H1 (cell line): ENCODE results near the gene TSPAN9. TPM values are rescaled to one million over a fixed set of nuclear protein-coding genes. Genes with fewer than 3 reads are reported as not detected.
A peak's percentile ranks its signal among the peaks of the same experiment; 100 is the strongest.

Experiments
- CTCF ChIA-PET: fragments of 300-600 bp; sonication (Branson Sonifier 250); formaldehyde crosslinking; loops from one replicate; lab custom pipeline; 2021; ENCODE audit not compliant: partially characterized antibody; lab: Charles Lee
- POLR2A ChIA-PET: fragments of 300-600 bp; sonication (Branson Sonifier 250); formaldehyde crosslinking; loops from one replicate; lab custom pipeline; 2021; ENCODE audit warnings: inconsistent platforms; ENCODE audit not compliant: partially characterized antibody; lab: Charles Lee
- DNase-seq, 2 experiments: peaks; one replicate each; pipeline versions ENCODE4 v3.0.0 to v3.0.0-alpha.2; 2010 to 2022; ENCODE audit warnings: low spot score in 2 of 2, low read depth in 1 of 2, mixed read lengths in 1 of 2
- FAIRE-seq: peaks from 2 replicates; lab custom pipeline; 2011; peaks lifted over from hg19 to GRCh38; lab: Jason Lieb, UNC
- H2AFZ ChIP-seq: 2 replicates; pipeline ENCODE4 v1.8.1; 2012; ENCODE audit warnings: low read length, inconsistent platforms
- H2AK5ac ChIP-seq: 2 replicates; pipeline ENCODE4 v1.6.1; 2013; ENCODE audit warnings: low read depth, low read length
- H2BK120ac ChIP-seq: replicated peaks from 2 replicates; pipeline ENCODE3; 2013; ENCODE audit warnings: low read depth, low read length, inconsistent platforms
- H2BK12ac ChIP-seq: 2 replicates; pipeline ENCODE4 v1.6.1; 2013; ENCODE audit warnings: low read depth, low read length
- H2BK15ac ChIP-seq: 2 replicates; pipeline ENCODE4 v1.6.1; 2013; ENCODE audit warnings: low read length
- H2BK20ac ChIP-seq: 2 replicates; pipeline ENCODE4 v1.6.1; 2013; ENCODE audit warnings: low read length
- H2BK5ac ChIP-seq: 2 replicates; pipeline ENCODE4 v1.6.1; 2013; ENCODE audit warnings: low read depth, low read length
- H3K14ac ChIP-seq: 2 replicates; pipeline ENCODE4 v1.6.1; 2013; ENCODE audit warnings: inconsistent platforms; ENCODE audit not compliant: insufficient read length
- H3K18ac ChIP-seq: 2 replicates; pipeline ENCODE4 v1.6.1; 2013; ENCODE audit warnings: low read length; ENCODE audit errors: extremely low read depth
- H3K23ac ChIP-seq: 2 replicates; pipeline ENCODE4 v1.6.1; 2013; ENCODE audit warnings: inconsistent platforms; ENCODE audit not compliant: insufficient read length
- H3K23me2 ChIP-seq: 2 replicates; pipeline ENCODE4 v1.6.1; 2013; ENCODE audit warnings: low read depth, low read length
- H3K27ac ChIP-seq: 2 replicates; pipeline ENCODE4 v1.6.1; 2011; ENCODE audit warnings: low read depth, low read length, inconsistent platforms
- H3K27me3 ChIP-seq, 4 experiments: replicated peaks in 1 of 4; 1 replicate in 1 of 4; 2 replicates in 3 of 4; pipeline versions ENCODE4 v1.6.1 to v1.8.1; 2011 to 2013; ENCODE audit warnings: low read length in 3 of 4, mild to moderate bottlenecking in 3 of 4, inconsistent platforms in 2 of 4, mixed read lengths in 2 of 4, moderate library complexity in 1 of 4; ENCODE audit not compliant: control insufficient read depth in 3 of 4, insufficient read depth in 3 of 4; ENCODE audit errors: extremely low read depth in 1 of 4
- H3K36me3 ChIP-seq, 4 experiments: 2 replicates each; pipeline versions ENCODE4 v1.6.1 to v1.8.1; 2011 to 2013; ENCODE audit warnings: mild to moderate bottlenecking in 4 of 4, low read length in 3 of 4, moderate library complexity in 2 of 4, control low read depth in 1 of 4, inconsistent platforms in 1 of 4; ENCODE audit not compliant: insufficient read depth in 4 of 4, control insufficient read depth in 2 of 4
- H3K4ac ChIP-seq: replicated peaks from 2 replicates; pipeline ENCODE3; 2013; ENCODE audit warnings: low read length, low read depth, mixed read lengths, inconsistent platforms; ENCODE audit not compliant: insufficient read length
- H3K4me1 ChIP-seq, 4 experiments: replicated peaks in 1 of 4; 1 replicate in 1 of 4; 2 replicates in 3 of 4; pipeline versions ENCODE4 v1.6.1 to v1.8.1; 2011 to 2013; ENCODE audit warnings: low read length in 3 of 4, inconsistent platforms in 2 of 4, mixed read lengths in 1 of 4; ENCODE audit not compliant: insufficient read depth in 4 of 4, control insufficient read depth in 3 of 4
- H3K4me2 ChIP-seq, 2 experiments: 2 replicates each; pipeline versions ENCODE4 v1.6.1 to v1.8.1; 2011 to 2013; ENCODE audit warnings: low read depth in 2 of 2, low read length in 2 of 2, control low read depth in 1 of 2, inconsistent platforms in 1 of 2, mild to moderate bottlenecking in 1 of 2; ENCODE audit not compliant: insufficient read depth in 1 of 2
- H3K4me3 ChIP-seq, 4 experiments: fragments of 200-600, 300-600 bp in 1 of 4; sonication (generic), shearing (Covaris generic), sonication (Bioruptor Twin) in 1 of 4; 2 replicates each; pipeline versions ENCODE4 v1.5.1 to v1.8.1; 2011 to 2016; ENCODE audit warnings: low read length in 4 of 4, low read depth in 3 of 4, control low read depth in 2 of 4, inconsistent platforms in 2 of 4, mild to moderate bottlenecking in 2 of 4, mixed read lengths in 1 of 4, moderate library complexity in 1 of 4; ENCODE audit not compliant: insufficient read depth in 2 of 4; ENCODE audit errors: extremely low read depth in 1 of 4
- H3K56ac ChIP-seq: replicated peaks from 2 replicates; pipeline ENCODE3; 2013; ENCODE audit warnings: low read depth, mild to moderate bottlenecking, mixed read lengths, low read length, inconsistent platforms; ENCODE audit not compliant: insufficient read length
- H3K79me1 ChIP-seq: 2 replicates; pipeline ENCODE4 v1.6.1; 2013; ENCODE audit warnings: low read depth, low read length, control low read depth
- H3K79me2 ChIP-seq, 2 experiments: 2 replicates each; pipeline versions ENCODE4 v1.6.1 to v1.8.1; 2012 to 2013; ENCODE audit warnings: low read length in 2 of 2, mild to moderate bottlenecking in 2 of 2, inconsistent platforms in 1 of 2; ENCODE audit not compliant: insufficient read depth in 2 of 2, control insufficient read depth in 1 of 2
- H3K9ac ChIP-seq, 4 experiments: replicated peaks in 1 of 4; 1 replicate in 1 of 4; 2 replicates in 3 of 4; pipeline versions ENCODE4 v1.6.1 to v1.8.1; 2011 to 2013; ENCODE audit warnings: low read depth in 3 of 4, low read length in 3 of 4, control low read depth in 2 of 4, mild to moderate bottlenecking in 2 of 4, moderate library complexity in 2 of 4, inconsistent platforms in 1 of 4; ENCODE audit errors: extremely low read depth in 1 of 4
- H3K9me3 ChIP-seq, 2 experiments: 2 replicates each; pipeline versions ENCODE4 v1.6.1 to v1.8.1; 2012 to 2013; ENCODE audit warnings: mild to moderate bottlenecking in 2 of 2, moderate library complexity in 2 of 2, control low read depth in 1 of 2, inconsistent platforms in 1 of 2, low read depth in 1 of 2, low read length in 1 of 2, mixed read lengths in 1 of 2; ENCODE audit not compliant: insufficient read depth in 2 of 2
- H4K20me1 ChIP-seq, 2 experiments: replicated peaks in 1 of 2; 2 replicates each; pipeline versions ENCODE3 to v1.8.1; 2011 to 2013; ENCODE audit warnings: inconsistent platforms in 2 of 2, low read length in 2 of 2, mild to moderate bottlenecking in 1 of 2; ENCODE audit not compliant: insufficient read depth in 2 of 2, control insufficient read depth in 1 of 2
- H4K5ac ChIP-seq: 2 replicates; pipeline ENCODE4 v1.6.1; 2013; ENCODE audit warnings: low read length, low read depth, mixed read lengths, inconsistent platforms; ENCODE audit not compliant: insufficient read length
- H4K8ac ChIP-seq: 2 replicates; pipeline ENCODE4 v1.8.0; 2013; ENCODE audit warnings: mild to moderate bottlenecking, moderate library complexity, low read length, inconsistent platforms; ENCODE audit not compliant: insufficient read depth; ENCODE audit errors: extremely low read depth
- H4K91ac ChIP-seq: replicated peaks from 2 replicates; pipeline ENCODE3; 2013; ENCODE audit warnings: low read length, mixed read lengths, inconsistent platforms; ENCODE audit not compliant: insufficient read length
- BRCA1 ChIP-seq: IDR thresholded peaks from 2 replicates; pipeline ENCODE4 v1.6.1; 2012; ENCODE audit warnings: low read depth, low read length, improper control_type of control experiment
- JUN ChIP-seq: IDR thresholded peaks from 2 replicates; pipeline ENCODE4 v1.6.1; 2011; ENCODE audit warnings: low read depth, mild to moderate bottlenecking, improper control_type of control experiment, low read length
- KDM1A ChIP-seq: fragments of 200-600, 300-600 bp; sonication (generic); IDR thresholded peaks from 2 replicates; pipeline ENCODE4 v1.7.1; 2016; ENCODE audit warnings: mild to moderate bottlenecking, low read length, borderline replicate concordance
- SP2 ChIP-seq: IDR thresholded peaks from 2 replicates; pipeline ENCODE4 v1.6.1; 2012; ENCODE audit warnings: mild to moderate bottlenecking, low read length, inconsistent platforms
- SRF ChIP-seq: IDR thresholded peaks from 2 replicates; pipeline ENCODE4 v1.6.1; 2011; ENCODE audit warnings: mild to moderate bottlenecking, low read depth, low read length, moderate library complexity
- WGBS, 2 experiments: shearing (Covaris generic) in 1 of 2; methylation state at CpG; one replicate each; pipeline versions ENCODE4 v1.1.6 to v1.1.7; 2013 to 2015; ENCODE audit warnings: low lambda C conversion rate in 2 of 2, mixed read lengths in 2 of 2, inconsistent platforms in 1 of 2, low coverage in 1 of 2, missing lambda C conversion rate in 1 of 2; ENCODE audit not compliant: insufficient replicate concordance in 2 of 2, insufficient coverage in 1 of 2, insufficient read length in 1 of 2; ENCODE audit errors: extremely low coverage in 1 of 2, missing lambda C conversion rate in 1 of 2; 5-methylcytosine and 5-hydroxymethylcytosine counted together
- polyA plus RNA-seq, 7 experiments: library from polyadenylated mRNA; depleted of rRNA in 3 of 7; stranded (reverse) in 5 of 7; unstranded in 2 of 7; fragments of >200 nt in 5 of 7; fragments of 200-250 nt in 2 of 7; gene quantifications; 1 replicate in 5 of 7; 2 replicates in 1 of 7; 4 replicates in 1 of 7; pipeline versions ENCODE4 v1.2.1 to v1.2.3, GENCODE V29; 2011 to 2013; ENCODE audit warnings: missing spikeins in 2 of 7, mixed read lengths in 2 of 7
- total RNA-seq: library from RNA; stranded (reverse); fragmentation: NEBNext Ultra II Directional; extraction: Animal tissue kit (Norgen Biotek cat#: 25700); gene quantifications from 2 replicates; pipeline ENCODE4 v1.2.1, GENCODE V29; 2021

Gene TSPAN9
- total and polyA plus RNA-seq, 2 of the 8 experiments (the other 6 are each of a cell fraction or from before 2014, with no cell fraction given): 11.5 to 29.1 TPM

DNA sequence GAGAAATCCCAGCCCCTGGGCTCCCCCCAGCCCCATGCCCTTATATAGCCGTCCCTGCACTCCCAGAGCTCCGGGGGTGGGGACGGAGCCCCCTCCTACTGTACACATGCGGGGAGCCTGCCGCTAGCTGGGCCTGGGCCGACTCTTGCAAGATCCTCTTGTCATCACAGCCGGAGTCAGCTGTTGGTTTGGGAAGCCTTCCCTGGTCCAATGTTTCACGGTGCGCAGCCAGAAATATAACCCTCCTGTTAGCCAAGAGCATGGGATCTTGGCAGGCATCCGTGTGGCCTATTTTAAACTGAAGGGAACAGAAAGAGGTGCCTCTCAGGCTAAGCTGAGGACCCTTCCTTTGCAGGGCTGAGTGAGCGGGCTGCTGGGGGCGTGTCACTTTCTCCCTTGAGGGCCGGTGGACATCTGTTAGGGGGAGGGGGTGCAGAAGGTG lies 175.3 kb downstream of the TSPAN9 start:
- TF ChIP-seq SP2 (no peak), KDM1A (no peak), BRCA1 (no peak), SRF (peak; percentile 63), JUN (no peak)
- Histone ChIP-seq H3K36me3 (no peaks in the 10 kb centered on the region), H4K5ac (no peak overlapping the region), H3K27ac (no peak overlapping the region), H4K91ac (no peak overlapping the region), H4K20me1 (no peaks in the 10 kb centered on the region), H4K8ac (no peak overlapping the region), H2BK120ac (no peak overlapping the region), H3K56ac (no peak overlapping the region), H3K14ac (no peak overlapping the region), H3K4ac (no peak overlapping the region), H3K27me3 (no peaks in the 10 kb centered on the region), H3K79me1 (no peaks in the 10 kb centered on the region), H3K23ac (no peak overlapping the region), H2AK5ac (no peak overlapping the region), H3K4me2 (no peak overlapping the region), H2AFZ (no peak overlapping the region), H3K79me2 (no peaks in the 10 kb centered on the region), H3K9me3 (no peaks in the 10 kb centered on the region), H2BK15ac (no peak overlapping the region), H2BK20ac (no peak overlapping the region), H3K18ac (no peak overlapping the region), H3K9ac (no peak overlapping the region), H2BK5ac (no peak overlapping the region), H3K4me1 (0 out of 7 replicates have a peak, but pooled peaks cover 0 to 2% (median 0%) of the 10 kb centered on the region in 4 experiments), H3K23me2 (no peaks in the 10 kb centered on the region), H2BK12ac (no peak overlapping the region), H3K4me3 (no peak overlapping the region)
- DNase-seq: no peak
- ChIA-PET CTCF (interaction anchor here (0.8 to 8.2 kb wide), 5 partner anchors 10 to 129 kb away, joined by 3 to 77 read pairs (median 6); no protein-coding TSS in a partner anchor), POLR2A (interaction anchor here (1.8 kb wide), 1 partner anchor 10 kb away, joined by 4 read pairs; no protein-coding TSS in a partner anchor)
- no peak for FAIRE-seq
- 85% methylated on average over 13 of the region's 13 CpGs; no CpG with 5 or more reads in 1 of the 2 experiments for WGBS, 2 experiments
